Activated naive CD4-positive, alpha-beta T cell (primary cell): ENCODE data around the gene MATN1.

ENCODE experiments used
- DNase-seq, 4 experiments: peaks; one replicate each; lab custom pipeline; 2025; lab: John Stamatoyannopoulos, UW

The MATN1 gene

DNA sequence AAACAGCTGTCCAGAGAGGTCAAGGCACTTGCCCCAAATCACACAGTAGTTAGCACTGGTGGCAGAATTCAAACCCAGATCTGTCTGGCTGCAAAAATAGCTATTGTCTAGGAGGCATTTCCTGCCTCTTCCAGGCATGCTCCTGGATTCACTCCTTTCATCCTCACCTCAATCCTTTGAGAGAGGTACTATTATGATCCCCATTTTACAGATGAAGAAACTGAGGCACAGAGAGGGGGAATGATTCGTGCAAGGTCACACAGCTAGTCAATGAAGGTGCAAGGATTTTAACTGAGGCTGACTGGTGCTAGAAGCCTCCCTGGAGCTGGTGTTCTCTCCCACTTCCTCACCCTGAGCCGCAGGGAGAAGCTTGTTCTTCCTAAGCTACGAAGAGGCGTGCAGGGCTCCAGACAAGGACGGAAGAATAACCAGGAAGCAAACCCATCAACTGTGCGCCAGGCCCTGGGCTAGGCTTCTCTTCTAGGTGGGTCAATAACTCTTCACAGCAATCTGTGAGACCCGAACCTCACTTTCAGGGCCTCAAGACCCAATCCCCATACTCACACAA is 34.8 kb upstream of the MATN1 start:
- no peak for DNase-seq

- DNase-seq: peak in 2 of 4 experiments; percentile 33 to 40
These were observed 34.2 kb upstream of the MATN1 start, which contains the start of gene LAPTM5 for GRCh38 chr1:30757352-30758120. Gene LAPTM5 (minus strand): TSS chr1:30757774. CDS start chr1:30757745, 29 bp downstream.

GRCh38 chr1:30756545-30757351 is 33.4 kb upstream of the MATN1 start:
- peak in 2 of 4 experiments; percentile 14 to 52 for DNase-seq

- DNase-seq: no peak
These were observed 32.8 kb upstream of the MATN1 start for GRCh38 chr1:30756206-30756544.

- no peak for DNase-seq
These were observed 32.4 kb upstream of the MATN1 start for GRCh38 chr1:30755746-30756145.

- DNase-seq: no peak
These were observed 31.9 kb upstream of the MATN1 start for GRCh38 chr1:30755334-30755733.

DNA sequence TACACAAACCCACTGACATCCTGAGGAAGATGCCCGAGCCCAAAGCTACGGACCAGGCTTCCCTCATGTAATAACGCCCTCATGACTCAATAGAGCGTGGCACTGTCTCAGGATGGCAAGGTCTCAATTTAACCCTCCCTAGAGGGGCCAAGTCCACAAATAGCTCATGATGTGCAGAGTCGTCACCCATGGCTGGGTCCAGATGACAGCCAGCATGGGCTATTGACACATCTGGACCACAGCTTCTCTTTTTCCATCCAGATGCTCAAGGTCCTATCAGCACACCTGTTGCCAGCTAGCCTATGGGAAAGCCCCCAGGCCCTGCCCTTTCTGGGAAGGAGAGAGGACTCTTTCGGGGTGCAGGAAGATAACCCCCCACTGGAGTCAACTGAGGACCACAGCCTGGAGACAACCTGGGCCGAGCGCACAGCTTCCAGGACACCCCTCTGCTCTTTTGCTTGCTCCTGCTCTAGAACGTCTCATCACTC is 31.3 kb upstream of the MATN1 start:
- DNase-seq: no peak

- DNase-seq: no peak
These were observed 30.3 kb upstream of the MATN1 start for GRCh38 chr1:30753660-30754123.

DNA sequence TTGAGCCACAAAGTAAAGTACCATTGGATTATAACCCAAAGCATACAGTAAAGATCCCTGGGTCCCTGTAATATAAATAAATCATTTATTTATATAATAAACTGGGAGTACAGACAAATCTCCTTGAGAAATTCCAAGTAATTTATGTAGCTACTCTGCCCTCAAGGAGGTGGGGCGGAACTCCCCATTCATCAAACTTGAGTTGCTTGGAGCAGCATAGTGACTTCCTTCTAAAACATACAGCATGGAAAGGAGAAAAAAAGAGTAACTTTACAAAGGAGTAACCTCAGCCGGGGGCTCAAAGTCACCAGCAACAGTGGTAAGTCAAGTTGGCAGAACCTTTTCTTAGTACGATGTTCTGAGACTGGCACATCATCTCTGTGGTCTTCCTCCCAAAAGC is 29.7 kb upstream of the MATN1 start:
- DNase-seq: no peak

- no peak for DNase-seq
These were observed 29.2 kb upstream of the MATN1 start for GRCh38 chr1:30752651-30752908.

- DNase-seq: no peak
These were observed 28.7 kb upstream of the MATN1 start for GRCh38 chr1:30751830-30752650.

GRCh38 chr1:30750731-30751291 is 27.4 kb upstream of the MATN1 start:
- no peak for DNase-seq

GRCh38 chr1:30749691-30750583 is 26.6 kb upstream of the MATN1 start:
- DNase-seq: peak in 2 of 4 experiments; percentile 57

GRCh38 chr1:30748699-30749401 is 25.5 kb upstream of the MATN1 start:
- DNase-seq: no peak

- DNase-seq: no peak
These were observed 24.8 kb upstream of the MATN1 start for GRCh38 chr1:30748098-30748698.

DNA sequence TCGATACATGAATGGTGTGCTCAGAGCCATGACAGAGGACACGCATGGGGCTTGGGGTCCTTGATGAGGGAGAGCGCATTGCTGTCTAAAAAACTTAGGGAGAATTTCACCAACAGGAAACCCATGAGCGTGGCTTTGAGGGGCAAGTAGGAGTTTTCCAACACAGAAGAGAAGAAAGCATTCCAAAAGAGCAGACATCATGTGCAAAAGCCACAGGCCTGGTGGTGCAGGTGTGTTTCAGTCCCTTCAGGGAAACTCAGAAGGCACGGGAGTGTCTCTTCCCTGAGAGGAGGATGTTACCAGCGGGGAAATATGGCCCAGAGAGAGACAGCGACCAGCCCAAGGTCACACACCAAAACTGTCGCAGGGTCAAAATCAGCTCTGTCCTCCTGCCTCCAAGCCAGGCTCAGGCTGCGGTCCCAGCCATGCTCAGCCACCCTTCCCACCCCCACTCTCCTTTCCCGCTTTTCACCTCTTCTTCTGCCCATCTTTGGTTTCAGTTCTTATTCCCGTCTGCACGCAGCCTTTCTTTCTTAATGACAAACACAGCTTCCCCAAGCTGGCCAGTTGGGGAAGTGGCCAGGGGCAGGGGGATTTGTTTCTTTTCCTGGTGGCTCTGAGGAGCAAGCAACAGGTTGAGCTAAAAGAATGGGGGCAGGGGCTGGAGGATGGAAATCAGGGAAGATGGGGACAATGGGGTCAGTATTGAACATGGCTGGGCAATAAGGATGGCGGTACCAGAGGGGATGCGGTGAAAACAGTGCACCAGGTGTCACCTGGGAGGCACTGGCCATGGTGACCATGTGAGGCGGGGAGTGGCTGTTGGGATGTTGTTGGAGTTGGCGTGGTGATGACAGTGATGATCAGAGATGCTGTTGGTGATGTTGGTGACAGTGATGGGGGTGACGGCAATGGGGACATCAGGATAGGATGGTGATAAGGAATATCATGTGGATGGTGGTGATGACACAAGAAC is 23.9 kb upstream of the MATN1 start:
- DNase-seq: no peak

DNA sequence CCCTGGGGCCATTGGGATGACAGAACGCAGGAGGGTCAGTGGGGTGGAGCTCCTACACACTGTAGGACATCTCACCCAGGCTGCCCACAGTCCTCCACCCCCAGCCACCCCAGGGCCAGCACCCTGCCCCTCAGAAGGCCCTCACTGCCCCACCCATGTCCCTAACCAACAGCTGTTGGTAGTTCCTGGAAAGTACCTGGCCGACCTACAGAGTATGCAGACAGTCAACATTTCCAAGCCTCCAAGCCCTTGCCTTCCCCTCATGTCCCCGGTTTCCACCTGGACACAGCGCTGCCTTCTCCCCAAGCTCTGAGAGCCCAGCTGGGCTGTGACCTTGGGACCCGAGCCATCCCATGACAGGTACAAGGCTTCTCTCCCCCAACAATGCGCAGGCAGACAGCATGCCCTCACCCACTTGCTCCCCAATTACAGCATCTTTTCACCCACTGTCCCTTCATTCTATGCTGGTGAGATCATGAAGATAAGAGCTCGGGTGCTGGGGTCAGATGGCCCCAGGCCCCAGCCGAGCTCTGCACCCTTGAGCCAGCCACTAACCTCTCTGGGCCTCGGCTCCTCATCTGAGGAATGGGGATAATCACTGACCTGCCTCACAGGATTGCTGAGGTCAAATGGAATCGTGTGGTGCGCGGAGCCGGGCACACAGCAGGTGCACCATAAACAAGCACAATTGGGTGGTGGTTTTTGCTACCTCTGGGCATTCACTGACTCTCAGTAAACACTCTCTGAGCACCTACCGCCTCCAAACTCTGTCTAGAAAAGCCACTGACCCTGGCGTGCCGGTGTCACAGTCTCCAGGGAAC is 23.0 kb upstream of the MATN1 start:
- DNase-seq: no peak

GRCh38 chr1:30745834-30746208 is 22.4 kb upstream of the MATN1 start:
- DNase-seq: no peak
